T-helper 2 cell (primary cell): ENCODE results near the gene UBE2J2.

ENCODE experiments used
- DNase-seq, 5 experiments: peaks; one replicate each; pipeline versions ENCODE4 v3.0.0 to v3.0.0-alpha.2; 2012 to 2022

Gene UBE2J2

GRCh38 chr1:1295154-1295923 is 21.7 kb upstream of the UBE2J2 start:
- DNase-seq: no peak

GRCh38 chr1:1294250-1294890 is 20.7 kb upstream of the UBE2J2 start:
- DNase-seq: no peak

GRCh38 chr1:1293263-1294249 is 19.9 kb upstream of the UBE2J2 start:
- DNase-seq: no peak

- no peak for DNase-seq
Observed at GRCh38 chr1:1292851-1293250, 19.2 kb upstream of the UBE2J2 start.

GRCh38 chr1:1292442-1292779 is 18.8 kb upstream of the UBE2J2 start:
- DNase-seq: no peak

- DNase-seq: peak in 4 of 5 experiments; percentile 45 to 75 (median 51)
Observed at GRCh38 chr1:1291548-1292441, 18.1 kb upstream of the UBE2J2 start.

- DNase-seq: no peak
Observed at GRCh38 chr1:1291023-1291528, 17.4 kb upstream of the UBE2J2 start.

- DNase-seq: peak; percentile 30 to 57 (median 44)
Observed at GRCh38 chr1:1290238-1290731, 16.6 kb upstream of the UBE2J2 start.

GRCh38 chr1:1287288-1288110 is 13.8 kb upstream of the UBE2J2 start:
- no peak for DNase-seq

- DNase-seq: peak in 1 of 5 experiments; percentile 2
Observed at GRCh38 chr1:1286313-1287261, 12.9 kb upstream of the UBE2J2 start.

GRCh38 chr1:1285611-1286311 is 12.1 kb upstream of the UBE2J2 start:
- DNase-seq: peak in 1 of 5 experiments; percentile 3

GRCh38 chr1:1285102-1285571 is 11.5 kb upstream of the UBE2J2 start:
- DNase-seq: no peak

- no peak for DNase-seq
Observed at GRCh38 chr1:1284221-1285101, 10.8 kb upstream of the UBE2J2 start.

GRCh38 chr1:1283821-1284220 is 10.2 kb upstream of the UBE2J2 start:
- no peak for DNase-seq

GRCh38 chr1:1282998-1283397 is 9.3 kb upstream of the UBE2J2 start:
- no peak for DNase-seq

- DNase-seq: no peak
Observed at GRCh38 chr1:1281533-1282321, 8.1 kb upstream of the UBE2J2 start.
